Ovary (tissue), 9 donors: ENCODE data around the gene TMEM184A. TPM values are rescaled to one million over a fixed set of nuclear protein-coding genes. Genes with fewer than 3 reads are reported as not detected.

ENCODE experiments used
- DNase-seq, 5 donors: peaks; one replicate each; pipeline ENCODE4 v3.0.0-alpha.2; 2019 to 2020
- H3K27ac ChIP-seq, 2 donors: fragments of 200-600 bp; one replicate each; pipeline versions ENCODE4 v1.5.1 to v1.8.0; 2019 to 2022
- H3K27me3 ChIP-seq: fragments of 200-600 bp; one replicate; pipeline ENCODE4 v1.8.0; 2022
- H3K36me3 ChIP-seq: fragments of 200-600 bp; sonication (generic); one replicate; pipeline ENCODE4 v1.5.1; 2019
- H3K4me1 ChIP-seq: one replicate; pipeline ENCODE4 v1.8.1; 2013; ENCODE audit warnings: mild to moderate bottlenecking, moderate library complexity; ENCODE audit not compliant: insufficient read depth
- H3K4me3 ChIP-seq: fragments of 200-600 bp; sonication (generic); one replicate; pipeline ENCODE4 v1.5.1; 2017
- H3K9me3 ChIP-seq, 2 donors: fragments of 200-600 bp in 1 of 2; sonication (generic) in 1 of 2; one replicate each; pipeline versions ENCODE4 v1.5.1 to v1.8.1; 2013 to 2019; ENCODE audit warnings: mild to moderate bottlenecking in 1 of 2, moderate library complexity in 1 of 2
- EP300 ChIP-seq: sonication (generic); formaldehyde crosslinking; IDR thresholded peaks from one replicate; pipeline ENCODE4 v1.6.1; 2017; ENCODE audit warnings: antibody characterized with exemption
- POLR2A ChIP-seq: fragments of 450-650 bp; IDR thresholded peaks from one replicate; pipeline ENCODE4 v1.6.1; 2017; ENCODE audit warnings: antibody characterized with exemption, mild to moderate bottlenecking, moderate library complexity
- WGBS, 3 donors: extraction: QIAGEN DNeasy Blood & Tissue Kit in 1 of 3; methylation state at CpG; one replicate each; pipeline versions ENCODE4 v1.1.5 to v1.1.7; 2013 to 2017; 5-methylcytosine and 5-hydroxymethylcytosine counted together
- intact Hi-C, 4 donors: fragments of 100-400 bp; cut with DNase I; formaldehyde crosslinking; loops; one replicate each; pipeline versions ENCODE4 v1.11.0 to v1.15.1; 2022 to 2023
- polyA plus RNA-seq, 2 donors: library from polyadenylated mRNA; stranded (reverse); fragments of 200-250 nt in 1 of 2; fragments of 350-450 nt in 1 of 2; fragmentation: Illumina TruSeq in 1 of 2; extraction: RNeasy Lipid Tissue Mini Kit (QIAGEN cat#74804) in 1 of 2; gene quantifications; one replicate each; pipeline ENCODE4 v1.2.3, GENCODE V29; 2013 to 2014
- total RNA-seq, 7 donors: library from RNA; depleted of rRNA in 2 of 7; stranded (reverse); fragments of >200 nt in 2 of 7; fragmentation: NEBNext Ultra II Directional in 3 of 7; extraction: Animal tissue kit (Norgen Biotek cat#: 25700) in 3 of 7; gene quantifications; one replicate each; pipeline versions ENCODE4 v1.1.0 to v1.2.4, GENCODE V29; 2016 to 2023
- TF ChIP-seq, protein P1 (sequence below), 3 donors: fragments of 450-650 bp in 2 of 3; fragments of 200-600 bp in 1 of 3; IDR thresholded peaks; one replicate each; pipeline versions ENCODE4 v1.5.1 to v1.8.0; 2016 to 2022; ENCODE audit warnings: antibody characterized with exemption in 3 of 3, mild to moderate bottlenecking in 1 of 3
- donor health status: DM: no; HTN: no; CAD: no; lungs with moderate emphysema.
- donor health status: DM: no; HTN: no; CAD: no.
- donor health status: Bipolar disorder and iron deficiency.
- donor health status: DM: yes; HTN: yes; CAD: no.
- donor health status: DM: no; HTN: no; CAD: no.
- donor health status: DM: yes; HTN: yes; CAD: no.

TMEM184A gene
- total and polyA plus RNA-seq, 9 donors, result 0.05 to 8.4 (median 1.6) TPM; not detected in 2

- H3K27ac ChIP-seq, result no peak overlapping the region
- H3K9me3 ChIP-seq, result no peaks in the 10 kb centered on the region
- H3K4me1 ChIP-seq, result peaks cover 4% of the 10 kb centered on the region
- no peak overlapping the region for H3K4me3 ChIP-seq
- no peaks in the 10 kb centered on the region for H3K27me3 ChIP-seq
- TF ChIP-seq, protein P1, sequence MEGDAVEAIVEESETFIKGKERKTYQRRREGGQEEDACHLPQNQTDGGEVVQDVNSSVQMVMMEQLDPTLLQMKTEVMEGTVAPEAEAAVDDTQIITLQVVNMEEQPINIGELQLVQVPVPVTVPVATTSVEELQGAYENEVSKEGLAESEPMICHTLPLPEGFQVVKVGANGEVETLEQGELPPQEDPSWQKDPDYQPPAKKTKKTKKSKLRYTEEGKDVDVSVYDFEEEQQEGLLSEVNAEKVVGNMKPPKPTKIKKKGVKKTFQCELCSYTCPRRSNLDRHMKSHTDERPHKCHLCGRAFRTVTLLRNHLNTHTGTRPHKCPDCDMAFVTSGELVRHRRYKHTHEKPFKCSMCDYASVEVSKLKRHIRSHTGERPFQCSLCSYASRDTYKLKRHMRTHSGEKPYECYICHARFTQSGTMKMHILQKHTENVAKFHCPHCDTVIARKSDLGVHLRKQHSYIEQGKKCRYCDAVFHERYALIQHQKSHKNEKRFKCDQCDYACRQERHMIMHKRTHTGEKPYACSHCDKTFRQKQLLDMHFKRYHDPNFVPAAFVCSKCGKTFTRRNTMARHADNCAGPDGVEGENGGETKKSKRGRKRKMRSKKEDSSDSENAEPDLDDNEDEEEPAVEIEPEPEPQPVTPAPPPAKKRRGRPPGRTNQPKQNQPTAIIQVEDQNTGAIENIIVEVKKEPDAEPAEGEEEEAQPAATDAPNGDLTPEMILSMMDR (IDR thresholded peaks at IDR 0.05), result no peak
- TF ChIP-seq EP300 (no peak), POLR2A (no peak)
- no peak for DNase-seq
- intact Hi-C loops, result no loop called here
- H3K36me3 ChIP-seq, result no peaks in the 10 kb centered on the region
- 59 to 73% (median 66%) methylated on average over 12 to 13 of the region's 13 CpGs for WGBS, 3 donors
These were observed 4.6 kb upstream of the TMEM184A start for GRCh38 chr7:1560620-1561031.

- TF ChIP-seq, protein P1 (IDR thresholded peaks at IDR 0.05), result no peak
- TF ChIP-seq POLR2A, result no peak
- TF ChIP-seq EP300, result no peak
- Histone ChIP-seq H3K27ac (no peak overlapping the region), H3K9me3 (no peaks in the 10 kb centered on the region), H3K4me1 (peaks cover 9% of the 10 kb centered on the region), H3K27me3 (no peaks in the 10 kb centered on the region), H3K36me3 (no peaks in the 10 kb centered on the region), H3K4me3 (no peak overlapping the region)
- 73 to 79% (median 75%) methylated on average over 26 to 28 of the region's 28 CpGs for WGBS, 3 donors
- DNase-seq, result peak in 1 of 5 donors; percentile 17
- intact Hi-C loops, result no loop called here
These were observed 3.9 kb upstream of the TMEM184A start for GRCh38 chr7:1559626-1560590.

GRCh38 chr7:1558841-1559625, 3.0 kb upstream of the TMEM184A start:
- Histone ChIP-seq H3K36me3 (no peaks in the 10 kb centered on the region), H3K27ac (no peak overlapping the region), H3K4me1 (peaks cover 9% of the 10 kb centered on the region), H3K27me3 (no peaks in the 10 kb centered on the region), H3K9me3 (no peaks in the 10 kb centered on the region), H3K4me3 (no peak overlapping the region)
- 89 to 90% (median 89%) methylated on average over 27 to 32 of the region's 32 CpGs for WGBS, 3 donors
- intact Hi-C loops, result no loop called here
- no peak for TF ChIP-seq EP300
- no peak for TF ChIP-seq POLR2A
- TF ChIP-seq, protein P1 (IDR thresholded peaks at IDR 0.05), result no peak
- peak in 1 of 5 donors; percentile 18 for DNase-seq

DNA sequence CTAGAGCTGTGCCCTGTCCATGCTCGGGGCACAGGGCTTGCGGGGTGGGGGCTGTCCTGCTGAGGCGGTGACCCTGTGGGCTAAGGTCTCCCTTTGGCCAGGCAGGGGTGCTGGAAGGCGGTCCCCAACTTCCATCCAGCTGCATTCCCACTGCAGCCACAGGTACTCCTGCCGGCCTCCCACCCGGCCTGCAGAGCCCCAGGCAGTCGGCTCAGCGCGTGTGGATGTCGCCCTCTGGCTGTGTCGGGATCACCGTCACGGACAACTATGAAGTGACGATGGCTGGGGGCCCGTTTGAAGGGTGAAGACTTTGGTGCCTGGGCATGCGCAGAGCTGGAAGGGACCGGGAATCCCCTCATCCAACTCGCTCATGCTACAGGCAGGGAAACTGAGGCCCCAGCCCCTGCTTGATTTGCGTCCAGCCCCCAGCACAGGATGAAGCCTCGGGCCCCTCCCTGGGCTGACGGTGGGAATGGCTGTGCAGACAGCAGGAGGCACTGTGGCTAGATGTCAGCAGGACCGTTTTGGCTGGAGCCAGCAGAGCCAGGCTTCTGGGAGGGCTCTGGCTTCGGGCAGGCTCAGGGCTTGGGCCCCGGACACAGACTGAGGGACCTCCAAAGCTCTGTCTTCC, 2.3 kb upstream of the TMEM184A start:
- intact Hi-C loops, result no loop called here
- no peaks in the 10 kb centered on the region for H3K9me3 ChIP-seq
- H3K4me3 ChIP-seq, result no peak overlapping the region
- DNase-seq, result peak in 1 of 5 donors; percentile 21
- H3K27ac ChIP-seq, result no peak overlapping the region
- TF ChIP-seq POLR2A (no peak), EP300 (no peak)
- TF ChIP-seq, protein P1 (IDR thresholded peaks at IDR 0.05), result no peak
- no peaks in the 10 kb centered on the region for H3K36me3 ChIP-seq
- H3K4me1 ChIP-seq, result peaks cover 9% of the 10 kb centered on the region
- H3K27me3 ChIP-seq, result no peaks in the 10 kb centered on the region
- 50 to 59% (median 50%) methylated on average over 24 of the region's 24 CpGs for WGBS, 3 donors
